CD4-positive, alpha-beta T cell treated with Interferon gamma for 1 hour (primary cell): ENCODE measurements around the gene MAPT.

Experiments
- DNase-seq: peaks from one replicate; pipeline ENCODE4 v3.0.0-alpha.2; 2020

The MAPT gene

GRCh38 chr17:45976391-45976754, 82.0 kb downstream of the MAPT start:
- DNase-seq: no peak

- DNase-seq: no peak
Measured at GRCh38 chr17:45976755-45977505, 82.6 kb downstream of the MAPT start.

GRCh38 chr17:45977506-45977824, 83.1 kb downstream of the MAPT start:
- DNase-seq: no peak

- no peak for DNase-seq
Measured at GRCh38 chr17:45977976-45978626, 83.7 kb downstream of the MAPT start.

- DNase-seq: no peak
Measured at GRCh38 chr17:45979137-45979536, 84.8 kb downstream of the MAPT start.

- no peak for DNase-seq
Measured at GRCh38 chr17:45980855-45981254, 86.5 kb downstream of the MAPT start.

- DNase-seq: no peak
Measured at GRCh38 chr17:45981306-45981705, 87.0 kb downstream of the MAPT start.

- DNase-seq: no peak
Measured at GRCh38 chr17:45982791-45983613, 88.6 kb downstream of the MAPT start.

GRCh38 chr17:45983614-45984310, 89.4 kb downstream of the MAPT start:
- DNase-seq: no peak

- DNase-seq: no peak
Measured at GRCh38 chr17:45984368-45984767, 90.0 kb downstream of the MAPT start.

- no peak for DNase-seq
Measured at GRCh38 chr17:45985447-45985846, 91.1 kb downstream of the MAPT start.

- DNase-seq: no peak
Measured at GRCh38 chr17:45986056-45986455, 91.7 kb downstream of the MAPT start.

- DNase-seq: no peak
Measured at GRCh38 chr17:45987706-45988105, 93.4 kb downstream of the MAPT start.

- DNase-seq: no peak
Measured at GRCh38 chr17:45989759-45990158, 95.4 kb downstream of the MAPT start.

- no peak for DNase-seq
Measured at GRCh38 chr17:45990886-45991285, 96.5 kb downstream of the MAPT start.

GRCh38 chr17:45991341-45991740, 97.0 kb downstream of the MAPT start:
- no peak for DNase-seq

- DNase-seq: no peak
Measured at GRCh38 chr17:45992175-45992574, 97.8 kb downstream of the MAPT start.

- DNase-seq: no peak
Measured at GRCh38 chr17:45992904-45993303, 98.5 kb downstream of the MAPT start.

- no peak for DNase-seq
Measured at GRCh38 chr17:45993962-45994627, 99.7 kb downstream of the MAPT start.

- no peak for DNase-seq
Measured at GRCh38 chr17:45994987-45995386, 100.6 kb downstream of the MAPT start.

GRCh38 chr17:45995627-45996270, 101.4 kb downstream of the MAPT start:
- DNase-seq: no peak

- DNase-seq: no peak
Measured at GRCh38 chr17:45996282-45996937, 102.1 kb downstream of the MAPT start.
